Measurements from ENCODE around the gene PRCP. TPM values are rescaled to one million over a fixed set of nuclear protein-coding genes. Genes with fewer than 3 reads are reported as not detected.
"Not testable (repeated sequence)": the region's sequence is repeated elsewhere in the genome, so short reads cannot be mapped to it uniquely, and the experiment has no call there.

Gene PRCP
- polyA plus RNA-seq, 6 donors from 2014 or later: 133 to 176 (median 152) TPM

DNA sequence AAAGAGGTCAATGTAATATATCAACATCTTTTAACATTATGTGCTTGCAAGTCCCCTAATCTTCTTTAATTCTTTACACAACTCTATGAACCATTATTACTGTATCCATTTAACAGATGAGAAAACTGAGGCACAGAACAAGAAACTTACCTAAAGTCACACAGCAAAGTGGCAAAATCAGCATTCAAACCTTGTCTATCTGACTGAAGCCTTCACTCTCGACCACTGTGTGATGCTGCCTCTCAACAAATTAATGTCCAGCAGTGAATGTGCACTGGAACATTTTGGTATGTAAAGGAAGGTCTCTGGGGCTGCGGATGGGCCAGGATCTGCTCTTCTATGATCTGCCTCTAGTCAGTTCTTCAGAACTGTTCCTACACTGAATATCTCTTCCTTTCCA lies 42.1 kb downstream of the PRCP start:
- ATAC-seq (ENCODE audit: low read depth in 2 of 2) (no peak), DNase-seq (no peak)
- peaks cover 9 to 16% of the 10 kb centered on the region in 2 donors for H3K36me3 Mint-ChIP-seq
- peaks cover 0 to 2% (median 0%) of the 10 kb centered on the region in 7 donors for H3K9me3 Mint-ChIP-seq
- H3K27me3 Mint-ChIP-seq: no peaks in the 10 kb centered on the region
- H3K4me1 Mint-ChIP-seq: peaks cover 30 to 37% (median 33%) of the 10 kb centered on the region in 3 donors
- no peak overlapping the region for H3K4me3 Mint-ChIP-seq
- peak overlapping the region in 3 of 6 donors; percentile 6 to 36 (median 25) for H3K27ac Mint-ChIP-seq

DNA sequence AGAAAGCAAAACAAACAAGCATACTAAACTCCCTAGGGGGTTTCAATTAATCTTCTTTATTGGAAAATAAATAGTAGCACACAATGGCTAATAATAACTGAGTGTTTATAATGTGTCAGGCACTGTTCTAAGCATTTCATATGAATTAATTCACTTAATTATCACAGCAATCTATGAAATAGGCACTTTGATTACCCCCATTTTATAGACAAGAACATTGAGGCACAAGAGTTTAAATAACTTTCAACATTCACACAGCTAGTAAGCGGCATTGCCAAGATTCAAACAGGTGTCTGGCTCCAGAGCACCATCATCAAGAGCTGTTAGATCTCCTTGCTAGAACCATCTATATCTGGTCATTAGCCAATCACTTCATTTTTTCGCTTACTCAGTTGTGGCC lies 43.1 kb downstream of the PRCP start:
- DNase-seq (no peak), ATAC-seq (ENCODE audit: low read depth in 2 of 2) (no peak)
- Mint-ChIP-seq H3K27me3 (no peaks in the 10 kb centered on the region), H3K27ac (peak overlapping the region in 1 of 6 donors; percentile 30), H3K36me3 (peaks cover 9 to 16% of the 10 kb centered on the region in 2 donors), H3K4me3 (no peak overlapping the region), H3K9me3 (peaks cover 0 to 2% (median 0%) of the 10 kb centered on the region in 7 donors), H3K4me1 (peaks cover 24 to 29% (median 29%) of the 10 kb centered on the region in 3 donors)

DNA sequence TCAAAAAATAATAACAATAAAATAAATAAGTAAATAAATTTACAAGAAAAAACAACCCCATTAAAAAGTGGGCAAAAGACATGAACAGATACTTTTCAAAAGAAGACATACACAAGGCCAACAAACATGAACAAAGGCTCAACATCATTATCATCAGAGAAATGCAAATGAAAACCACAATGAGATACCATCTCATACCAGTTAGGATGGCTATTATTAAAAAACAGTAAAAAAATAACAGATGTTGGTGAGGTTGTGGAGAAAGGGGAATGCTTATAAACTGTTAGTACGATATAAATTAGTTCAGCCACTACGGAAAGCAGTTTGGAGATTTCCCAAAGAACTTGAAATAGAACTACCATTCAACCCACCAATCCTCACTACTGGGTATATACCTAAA lies 44.6 kb downstream of the PRCP start:
- no peaks in the 10 kb centered on the region for H3K27me3 Mint-ChIP-seq
- peaks cover 0 to 2% (median 0%) of the 10 kb centered on the region in 7 donors for H3K9me3 Mint-ChIP-seq
- H3K36me3 Mint-ChIP-seq: peaks cover 9 to 20% of the 10 kb centered on the region in 2 donors
- no peak for ATAC-seq (ENCODE audit: low read depth in 2 of 2)
- H3K4me1 Mint-ChIP-seq: peaks cover 19 to 31% (median 20%) of the 10 kb centered on the region in 3 donors
- DNase-seq: no peak
- H3K27ac Mint-ChIP-seq: no peak overlapping the region
- no peak overlapping the region for H3K4me3 Mint-ChIP-seq

DNA sequence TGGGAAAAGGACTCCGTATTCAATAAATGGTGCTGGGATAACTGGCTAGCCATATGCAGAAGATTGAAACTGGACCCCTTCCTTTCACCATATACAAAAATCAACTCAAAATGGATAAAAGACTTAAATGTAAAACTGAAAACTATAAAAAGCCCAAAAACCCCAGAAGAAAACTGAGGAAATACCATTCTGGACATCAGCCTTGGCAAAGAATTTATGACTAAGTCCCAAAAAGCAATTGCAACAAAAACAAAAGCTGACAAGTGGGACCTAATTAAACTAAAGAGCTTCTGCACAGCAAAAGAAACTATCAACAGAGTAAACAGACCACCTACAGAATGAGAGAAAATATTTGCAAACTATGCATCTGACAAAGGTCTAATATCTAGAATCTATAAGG lies 45.3 kb downstream of the PRCP start:
- not testable (repeated sequence) for DNase-seq; H3K27me3 Mint-ChIP-seq; H3K4me3 Mint-ChIP-seq; ATAC-seq (ENCODE audit: low read depth in 2 of 2); H3K9me3 Mint-ChIP-seq
- H3K27ac Mint-ChIP-seq: peak overlapping the region in 1 of 6 donors; percentile 3
- peaks cover 17 to 31% (median 20%) of the 10 kb centered on the region in 3 donors for H3K4me1 Mint-ChIP-seq
- H3K36me3 Mint-ChIP-seq: peaks cover 9 to 20% of the 10 kb centered on the region in 2 donors

DNA sequence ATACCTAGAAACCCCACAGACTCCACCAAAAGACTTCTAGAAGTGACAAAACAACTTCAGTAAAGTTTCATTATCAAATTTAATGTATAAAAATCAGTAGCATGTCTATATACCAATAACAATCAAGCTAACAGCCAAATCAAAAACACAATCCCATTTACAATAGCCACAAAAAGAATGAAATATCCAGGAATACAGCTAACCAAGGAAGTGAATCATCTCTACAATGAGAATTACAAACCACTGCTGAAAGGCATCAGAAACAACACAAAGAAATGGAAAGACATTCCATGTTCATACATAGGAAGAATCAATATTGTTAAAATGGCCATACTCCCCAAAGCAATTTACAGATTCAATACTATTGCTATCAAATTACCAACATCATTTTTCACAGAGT lies 46.0 kb downstream of the PRCP start:
- no peak for ATAC-seq (ENCODE audit: low read depth in 2 of 2)
- Mint-ChIP-seq H3K4me1 (peaks cover 17 to 31% (median 20%) of the 10 kb centered on the region in 3 donors), H3K27ac (peak overlapping the region in 1 of 6 donors; percentile 39), H3K27me3 (no peaks in the 10 kb centered on the region), H3K36me3 (peaks cover 9 to 20% of the 10 kb centered on the region in 2 donors), H3K9me3 (peaks cover 0 to 2% (median 0%) of the 10 kb centered on the region in 7 donors), H3K4me3 (no peak overlapping the region)
- no peak for DNase-seq

DNA sequence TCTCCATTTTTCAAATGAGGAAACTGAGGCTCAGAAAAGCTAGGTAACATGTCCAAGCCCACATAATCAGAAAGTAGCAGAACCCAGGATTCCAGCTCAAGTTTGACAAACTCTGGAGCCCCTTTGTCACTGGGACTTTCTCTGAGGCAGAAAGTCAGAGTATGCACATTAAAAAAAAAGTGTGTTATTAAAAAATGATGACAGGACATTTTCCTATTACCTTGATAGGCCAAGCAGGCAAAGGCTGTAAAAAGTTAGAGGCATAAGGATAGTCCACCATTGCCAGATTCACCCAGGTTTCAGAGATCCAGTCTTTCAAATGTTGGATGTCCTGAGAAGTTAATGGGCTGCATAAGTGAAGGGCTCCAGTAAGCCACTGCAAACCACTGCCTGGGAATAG lies 51.4 kb downstream of the PRCP start:
- Mint-ChIP-seq H3K27me3 (no peaks in the 10 kb centered on the region), H3K36me3 (peaks cover 0 to 9% of the 10 kb centered on the region in 2 donors), H3K4me1 (peaks cover 4 to 11% (median 7%) of the 10 kb centered on the region in 3 donors), H3K4me3 (no peak overlapping the region), H3K27ac (no peak overlapping the region), H3K9me3 (no peaks in the 10 kb centered on the region)
- no peak for DNase-seq
- no peak for ATAC-seq (ENCODE audit: low read depth in 2 of 2)

DNA sequence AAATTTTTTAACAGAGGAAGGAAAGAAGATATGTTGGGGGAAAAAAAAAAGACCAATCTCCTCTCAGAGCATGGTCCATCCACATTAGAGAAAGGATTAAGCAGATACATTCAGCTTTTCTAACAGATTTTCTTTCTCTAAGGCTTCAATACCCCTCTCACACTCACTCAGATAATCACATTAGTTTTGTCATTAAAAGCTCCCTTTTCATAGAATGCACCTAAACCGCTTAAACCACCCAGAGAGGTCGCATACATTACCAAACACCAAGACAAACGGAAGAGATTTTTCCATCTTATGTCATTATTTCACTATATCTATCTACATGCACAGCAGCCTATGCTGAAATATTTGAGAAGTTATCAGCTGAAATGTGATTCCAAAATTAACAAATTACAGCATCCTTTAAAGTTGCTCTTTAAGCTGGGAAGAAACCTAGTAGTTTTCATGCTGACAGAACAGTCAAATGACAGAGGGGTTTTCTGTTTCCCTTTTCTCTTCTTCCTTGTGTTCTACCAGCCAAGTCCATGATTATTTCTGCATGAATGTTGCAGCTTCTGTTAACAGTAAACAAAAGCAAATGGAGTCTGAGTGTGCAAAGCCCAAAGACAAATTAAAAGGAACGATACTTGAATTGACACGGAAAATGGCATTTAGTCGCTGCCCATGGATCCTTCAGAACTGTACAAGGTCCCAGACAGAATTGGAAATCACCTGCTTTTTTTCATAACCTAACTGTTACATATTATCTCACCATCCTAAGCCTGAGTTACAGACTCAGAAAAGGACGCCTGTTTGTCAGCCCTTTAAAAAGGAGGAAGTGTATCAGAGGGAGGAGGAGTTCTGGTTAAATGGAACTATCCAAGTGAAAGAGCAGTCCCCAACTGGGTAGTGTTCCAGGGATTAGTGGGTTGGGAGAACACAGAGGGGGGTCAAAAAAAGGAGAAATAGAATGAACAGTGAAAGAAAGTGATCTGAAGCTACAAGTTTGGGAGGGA lies 54.6 kb downstream of the PRCP start:
- Mint-ChIP-seq H3K27me3 (no peaks in the 10 kb centered on the region), H3K9me3 (no peaks in the 10 kb centered on the region), H3K4me3 (no peak overlapping the region), H3K27ac (peak overlapping the region in 3 of 6 donors; percentile 19 to 27 (median 19)), H3K4me1 (peaks cover 0 to under 1% (median 0%) of the 10 kb centered on the region in 3 donors), H3K36me3 (peaks cover 12 to 13% of the 10 kb centered on the region in 2 donors)
- ATAC-seq (ENCODE audit: low read depth in 2 of 2) (no peak), DNase-seq (no peak)

DNA sequence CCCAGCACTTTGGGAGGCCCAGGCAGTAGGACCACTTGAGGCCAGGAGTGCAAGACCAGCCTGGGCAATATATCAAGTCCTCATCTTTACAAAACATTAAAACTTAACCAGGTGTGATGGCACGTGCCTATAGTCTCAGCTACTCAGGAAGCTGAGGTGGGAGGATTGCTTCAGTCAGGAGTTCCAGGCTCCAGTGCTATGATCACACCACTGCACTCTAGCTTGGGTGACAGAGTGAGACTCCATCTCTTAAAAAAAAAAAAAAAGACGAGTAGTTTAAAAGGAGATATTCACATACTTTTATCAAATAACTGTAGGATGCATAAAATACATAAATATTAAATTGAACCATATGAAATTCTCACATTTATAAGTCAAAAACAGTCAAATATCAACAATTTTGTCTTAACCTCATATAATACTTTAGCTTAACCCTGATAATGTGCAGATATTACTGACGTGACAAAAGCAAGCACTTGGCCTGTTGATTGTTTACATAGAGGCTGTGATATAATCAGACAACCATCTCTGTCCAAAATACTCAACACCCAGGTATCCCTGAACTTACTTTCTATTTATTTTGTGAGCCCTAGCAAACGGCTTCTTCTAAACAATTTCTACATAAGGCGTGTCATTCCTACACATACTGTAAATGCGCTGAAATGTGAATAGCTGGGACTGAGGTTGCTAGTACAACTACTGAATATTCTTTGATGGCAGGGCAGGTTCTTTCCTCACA lies 57.0 kb downstream of the PRCP start:
- Mint-ChIP-seq H3K36me3 (peaks cover 16 to 25% of the 10 kb centered on the region in 2 donors), H3K27ac (no peak overlapping the region), H3K27me3 (no peaks in the 10 kb centered on the region), H3K9me3 (no peaks in the 10 kb centered on the region), H3K4me3 (no peak overlapping the region), H3K4me1 (no peaks in the 10 kb centered on the region)
- ATAC-seq (ENCODE audit: low read depth in 2 of 2): no peak
- DNase-seq: no peak

DNA sequence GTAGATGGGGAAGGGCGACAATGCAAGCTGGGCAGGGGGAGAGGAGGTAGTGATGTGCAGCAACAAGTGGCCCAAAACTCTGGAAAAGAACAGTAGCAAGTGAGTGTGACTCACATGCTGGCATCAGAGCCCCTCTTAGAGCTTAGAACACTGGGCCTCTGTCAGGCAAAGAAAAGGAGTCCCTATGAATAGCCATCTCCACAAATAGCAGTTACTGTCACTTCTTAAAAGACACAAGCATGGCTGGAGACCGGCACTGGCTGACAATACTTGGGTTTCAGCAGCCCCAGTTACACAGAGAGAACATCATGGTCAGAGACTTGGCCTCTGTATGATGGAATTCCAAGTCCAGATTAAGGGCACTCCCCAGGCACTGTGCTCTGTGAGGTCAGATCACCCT lies 58.2 kb downstream of the PRCP start:
- ATAC-seq (ENCODE audit: low read depth in 2 of 2): no peak
- Mint-ChIP-seq H3K9me3 (no peaks in the 10 kb centered on the region), H3K36me3 (peaks cover 27 to 28% of the 10 kb centered on the region in 2 donors), H3K4me1 (no peaks in the 10 kb centered on the region), H3K27me3 (no peaks in the 10 kb centered on the region), H3K4me3 (no peak overlapping the region), H3K27ac (peak overlapping the region in 2 of 6 donors; percentile 15 to 75)
- DNase-seq: no peak

DNA sequence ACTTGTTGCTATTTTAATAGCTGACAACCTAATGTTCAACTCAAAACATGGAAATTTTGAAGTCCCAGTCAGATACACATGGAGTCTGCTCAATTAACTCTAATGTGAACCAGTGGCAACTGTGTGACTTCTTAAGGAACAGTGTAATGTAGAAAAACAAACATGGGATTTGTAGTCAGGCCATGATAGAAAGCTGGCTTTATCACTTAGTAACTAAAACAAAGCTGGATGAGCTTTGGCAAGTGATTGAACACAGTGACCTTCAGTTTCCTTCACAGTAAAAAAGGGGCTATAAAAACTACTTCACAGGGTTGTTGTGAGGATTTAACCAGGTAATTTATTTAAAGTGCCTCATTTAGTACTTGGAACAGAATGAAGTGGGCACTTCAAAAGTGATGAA lies 62.6 kb downstream of the PRCP start:
- no peaks in the 10 kb centered on the region for H3K9me3 Mint-ChIP-seq
- H3K4me3 Mint-ChIP-seq: no peak overlapping the region
- DNase-seq: no peak
- no peaks in the 10 kb centered on the region for H3K27me3 Mint-ChIP-seq
- no peak overlapping the region for H3K27ac Mint-ChIP-seq
- H3K4me1 Mint-ChIP-seq: no peaks in the 10 kb centered on the region
- peaks cover 54 to 61% of the 10 kb centered on the region in 2 donors for H3K36me3 Mint-ChIP-seq
- no peak for ATAC-seq (ENCODE audit: low read depth in 2 of 2)

DNA sequence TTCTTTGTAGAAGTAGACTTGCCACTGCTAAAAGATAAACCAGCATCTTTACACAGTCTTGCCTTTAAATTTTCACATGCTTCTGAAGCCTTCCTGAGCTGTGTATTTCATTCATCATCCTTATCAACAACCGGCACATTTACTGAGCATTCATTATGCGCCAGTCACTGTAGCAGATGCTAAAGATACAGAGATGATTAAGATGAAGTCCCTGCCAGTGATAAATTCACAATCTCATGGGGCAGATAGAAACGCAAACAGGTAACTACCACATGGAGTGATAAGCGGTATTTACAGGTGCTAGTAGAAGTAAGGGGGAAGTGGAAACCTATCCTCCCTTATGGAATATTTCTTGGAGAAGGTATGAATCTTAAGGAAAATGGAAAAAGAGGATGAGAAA lies 67.2 kb downstream of the PRCP start:
- Mint-ChIP-seq H3K9me3 (no peaks in the 10 kb centered on the region), H3K4me3 (no peak overlapping the region), H3K36me3 (peaks cover 54 to 64% of the 10 kb centered on the region in 2 donors), H3K27ac (no peak overlapping the region), H3K4me1 (peaks cover 0 to 4% (median 0%) of the 10 kb centered on the region in 3 donors), H3K27me3 (no peaks in the 10 kb centered on the region)
- ATAC-seq (ENCODE audit: low read depth in 2 of 2) (no peak), DNase-seq (no peak)

DNA sequence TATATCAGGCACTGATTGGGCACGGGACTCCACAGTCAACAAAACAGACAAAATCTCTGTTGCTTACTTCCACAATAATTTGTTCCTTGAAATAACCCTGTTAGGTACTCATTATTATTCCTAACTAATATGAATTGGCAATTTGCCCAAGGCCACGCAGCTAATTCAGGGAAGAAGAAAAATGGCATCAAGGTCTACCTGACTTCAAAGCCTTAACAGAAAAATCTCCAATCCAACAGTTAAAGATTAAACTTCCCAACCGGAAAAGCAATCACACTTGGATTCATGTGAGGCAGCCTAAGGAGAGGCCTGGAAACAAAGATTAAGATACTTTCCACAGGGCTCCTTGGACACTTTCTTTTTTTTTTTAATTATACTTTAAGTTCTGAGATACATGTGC lies 68.9 kb downstream of the PRCP start:
- DNase-seq (no peak), ATAC-seq (ENCODE audit: low read depth in 2 of 2) (no peak)
- no peak overlapping the region for H3K4me3 Mint-ChIP-seq
- no peaks in the 10 kb centered on the region for H3K27me3 Mint-ChIP-seq
- peaks cover 54 to 60% of the 10 kb centered on the region in 2 donors for H3K36me3 Mint-ChIP-seq
- H3K4me1 Mint-ChIP-seq: peaks cover 0 to 4% (median 0%) of the 10 kb centered on the region in 3 donors
- H3K27ac Mint-ChIP-seq: peak overlapping the region in 1 of 6 donors; percentile 10
- no peaks in the 10 kb centered on the region for H3K9me3 Mint-ChIP-seq

DNA sequence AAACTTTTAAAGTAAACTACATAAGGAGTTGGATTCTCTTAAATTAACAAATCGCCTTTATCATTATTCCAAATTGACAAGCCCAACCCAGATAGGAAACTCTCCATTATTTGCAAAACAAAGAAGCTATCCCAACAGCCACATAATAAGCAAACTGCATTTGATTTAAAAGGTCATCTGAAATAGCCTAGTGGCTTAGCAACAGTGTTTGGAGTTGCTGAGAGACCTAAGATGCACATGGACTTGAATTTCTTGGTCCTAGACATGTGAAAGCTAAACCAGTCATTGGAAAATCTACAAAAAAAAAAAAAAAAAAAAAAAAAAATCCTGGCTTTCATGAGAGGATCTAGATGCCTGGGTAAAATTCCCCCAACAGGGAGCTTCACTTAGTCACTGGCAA lies 69.5 kb downstream of the PRCP start:
- Mint-ChIP-seq H3K4me3 (no peak overlapping the region), H3K27me3 (no peaks in the 10 kb centered on the region), H3K4me1 (peaks cover 0 to 4% (median 0%) of the 10 kb centered on the region in 3 donors), H3K9me3 (no peaks in the 10 kb centered on the region), H3K27ac (peak overlapping the region in 1 of 6 donors; percentile 28), H3K36me3 (peaks cover 49 to 55% of the 10 kb centered on the region in 2 donors)
- DNase-seq: no peak
- no peak for ATAC-seq (ENCODE audit: low read depth in 2 of 2)
